Thymus (tissue), 11 donors: ENCODE data around the gene FMNL2. TPM values are rescaled to one million over a fixed set of nuclear protein-coding genes. Genes with fewer than 3 reads are reported as not detected.

Experiments
- DNase-seq, 9 donors: peaks; one replicate each; pipeline ENCODE4 v3.0.0-alpha.2; 2013; ENCODE audit warnings: low spot score in 9 of 9, low read depth in 6 of 9, missing footprints in 1 of 9
- H3K27ac ChIP-seq, 2 donors: one replicate each; pipeline ENCODE4 v1.5.1; 2013; ENCODE audit warnings: control low read depth in 1 of 2, low read depth in 1 of 2, low read length in 1 of 2, mild to moderate bottlenecking in 1 of 2, moderate library complexity in 1 of 2
- H3K27me3 ChIP-seq, 2 donors: one replicate each; pipeline ENCODE4 v1.5.1; 2013; ENCODE audit warnings: low read length in 1 of 2; ENCODE audit not compliant: control insufficient read depth in 2 of 2, insufficient read depth in 1 of 2
- H3K36me3 ChIP-seq, 2 donors: one replicate each; pipeline ENCODE4 v1.5.1; 2013; ENCODE audit warnings: low read length in 1 of 2, mild to moderate bottlenecking in 1 of 2, moderate library complexity in 1 of 2; ENCODE audit not compliant: control insufficient read depth in 2 of 2, insufficient read depth in 2 of 2
- H3K4me1 ChIP-seq, 2 donors: one replicate each; pipeline ENCODE4 v1.5.1; 2013; ENCODE audit warnings: low read length in 2 of 2; ENCODE audit not compliant: control insufficient read depth in 2 of 2, insufficient read depth in 2 of 2
- H3K4me3 ChIP-seq, 2 donors: one replicate each; pipeline ENCODE4 v1.5.1; 2013; ENCODE audit warnings: low read length in 2 of 2, control low read depth in 1 of 2, mild to moderate bottlenecking in 1 of 2
- H3K9me3 ChIP-seq, 2 donors: one replicate each; pipeline ENCODE4 v1.5.1; 2013; ENCODE audit warnings: low read length in 1 of 2, mild to moderate bottlenecking in 1 of 2; ENCODE audit not compliant: control insufficient read depth in 2 of 2, insufficient read depth in 1 of 2
- WGBS: extraction: QIAGEN DNeasy Blood & Tissue Kit; methylation state at CpG from one replicate; pipeline ENCODE4 v1.1.7; 2013; 5-methylcytosine and 5-hydroxymethylcytosine counted together
- polyA plus RNA-seq: library from polyadenylated mRNA; stranded (reverse); fragments of 200-250 nt; gene quantifications from one replicate; pipeline ENCODE4 v1.2.3, GENCODE V29; 2013
- total RNA-seq: library from RNA; stranded (reverse); fragments of 120-200 nt; gene quantifications from one replicate; pipeline ENCODE4 v1.2.4, GENCODE V29; 2013
- donor health status: healthy.

FMNL2 gene
- total and polyA plus RNA-seq, 2 donors, result 18.9 to 61.3 TPM

- peaks cover 0 to 11% of the 10 kb centered on the region in 2 donors for H3K4me1 ChIP-seq
- H3K9me3 ChIP-seq, result no peaks in the 10 kb centered on the region
- H3K27ac ChIP-seq, result peak overlapping the region in 1 of 2 donors; percentile 19
- H3K36me3 ChIP-seq, result no peaks in the 10 kb centered on the region
- H3K27me3 ChIP-seq, result no peaks in the 10 kb centered on the region
- no peak overlapping the region for H3K4me3 ChIP-seq
- WGBS, result 98% methylated on average over 2 of the region's 2 CpGs
- DNase-seq, result no peak
Measured at GRCh38 chr2:152544638-152545037, 209.7 kb downstream of the FMNL2 start.

DNA sequence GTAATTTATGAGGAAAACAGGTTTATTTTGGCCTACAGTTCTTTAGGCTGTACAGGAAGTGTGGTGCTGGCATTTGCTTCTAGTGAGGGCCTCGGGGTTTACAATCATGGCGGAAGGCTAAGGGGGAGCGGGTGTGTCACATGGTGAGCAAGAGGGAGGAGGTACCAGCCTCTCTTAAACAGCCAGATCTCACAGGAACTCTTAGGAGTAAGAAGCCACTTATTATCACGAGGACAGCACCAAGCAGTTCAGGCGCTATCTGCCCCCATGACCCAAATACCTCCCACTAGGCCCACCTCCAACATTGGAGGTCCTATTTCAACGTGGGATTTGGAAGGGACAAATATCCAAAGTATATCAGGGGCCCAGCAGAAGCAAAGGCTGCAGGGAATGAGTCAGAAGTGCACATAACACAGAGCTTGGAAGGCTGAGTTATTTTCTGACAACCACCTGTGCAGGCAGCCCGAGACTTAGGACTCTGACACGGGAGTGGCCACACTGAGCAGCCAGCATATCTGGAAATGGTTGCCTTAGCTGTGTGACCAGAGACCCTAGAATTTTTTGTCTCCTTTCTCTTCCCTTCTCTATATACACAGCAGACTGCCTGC is 211.4 kb downstream of the FMNL2 start:
- H3K27ac ChIP-seq, result no peak overlapping the region
- H3K4me1 ChIP-seq, result peaks cover 0 to 11% of the 10 kb centered on the region in 2 donors
- no peak for DNase-seq
- H3K27me3 ChIP-seq, result no peaks in the 10 kb centered on the region
- 92% methylated on average over 8 of the region's 8 CpGs for WGBS
- H3K4me3 ChIP-seq, result no peak overlapping the region
- H3K9me3 ChIP-seq, result no peaks in the 10 kb centered on the region
- no peaks in the 10 kb centered on the region for H3K36me3 ChIP-seq

- WGBS, result 97% methylated on average over 8 of the region's 8 CpGs
- H3K4me3 ChIP-seq, result no peak overlapping the region
- H3K9me3 ChIP-seq, result no peaks in the 10 kb centered on the region
- H3K36me3 ChIP-seq, result no peaks in the 10 kb centered on the region
- no peaks in the 10 kb centered on the region for H3K27me3 ChIP-seq
- peaks cover 0 to 4% of the 10 kb centered on the region in 2 donors for H3K4me1 ChIP-seq
- DNase-seq, result no peak
- H3K27ac ChIP-seq, result no peak overlapping the region
Measured at GRCh38 chr2:152548111-152548875, 213.3 kb downstream of the FMNL2 start.

GRCh38 chr2:152548996-152549395 is 214.0 kb downstream of the FMNL2 start:
- Histone ChIP-seq H3K36me3 (no peaks in the 10 kb centered on the region), H3K4me1 (peaks cover 0 to 3% of the 10 kb centered on the region in 2 donors), H3K9me3 (no peaks in the 10 kb centered on the region), H3K27ac (no peak overlapping the region), H3K4me3 (no peak overlapping the region), H3K27me3 (no peaks in the 10 kb centered on the region)
- no peak for DNase-seq
- WGBS, result over 99% methylated on average over 3 of the region's 3 CpGs

DNA sequence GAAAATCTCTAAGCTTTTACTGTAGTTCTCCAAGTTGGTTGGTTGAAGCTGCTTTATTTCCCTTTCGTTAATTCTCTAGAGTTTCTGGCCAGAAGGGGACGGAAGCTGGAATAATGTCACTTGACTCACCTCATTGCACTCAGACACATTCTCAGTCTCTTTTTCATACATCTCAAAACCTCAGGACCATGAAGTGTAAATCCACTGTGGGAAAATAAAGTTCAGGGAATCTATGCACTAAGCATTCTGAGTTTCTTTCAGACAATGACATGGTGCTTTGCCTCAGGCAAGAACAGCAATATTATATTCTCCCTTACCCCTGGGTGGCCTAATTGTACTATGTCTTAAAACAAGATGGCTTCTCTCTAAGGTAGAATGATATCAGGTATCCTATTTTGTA is 214.4 kb downstream of the FMNL2 start:
- H3K36me3 ChIP-seq, result no peaks in the 10 kb centered on the region
- no peak overlapping the region for H3K27ac ChIP-seq
- H3K4me3 ChIP-seq, result no peak overlapping the region
- H3K9me3 ChIP-seq, result no peaks in the 10 kb centered on the region
- H3K27me3 ChIP-seq, result no peaks in the 10 kb centered on the region
- WGBS, result 94% methylated on average over 2 of the region's 2 CpGs
- DNase-seq, result no peak
- H3K4me1 ChIP-seq, result peaks cover 0 to 3% of the 10 kb centered on the region in 2 donors

- H3K36me3 ChIP-seq, result no peaks in the 10 kb centered on the region
- H3K9me3 ChIP-seq, result no peaks in the 10 kb centered on the region
- no peaks in the 10 kb centered on the region for H3K27me3 ChIP-seq
- 87% methylated on average over 2 of the region's 2 CpGs for WGBS
- H3K4me3 ChIP-seq, result no peak overlapping the region
- DNase-seq, result no peak
- no peak overlapping the region for H3K27ac ChIP-seq
- no peaks in the 10 kb centered on the region for H3K4me1 ChIP-seq
Measured at GRCh38 chr2:152550386-152550785, 215.4 kb downstream of the FMNL2 start.

GRCh38 chr2:152552888-152553287 is 217.9 kb downstream of the FMNL2 start:
- 89% methylated on average over 1 of the region's 1 CpG for WGBS
- no peak for DNase-seq
- Histone ChIP-seq H3K27ac (no peak overlapping the region), H3K4me1 (peaks cover 0 to 3% of the 10 kb centered on the region in 2 donors), H3K4me3 (no peak overlapping the region), H3K36me3 (no peaks in the 10 kb centered on the region), H3K9me3 (no peaks in the 10 kb centered on the region), H3K27me3 (no peaks in the 10 kb centered on the region)

DNA sequence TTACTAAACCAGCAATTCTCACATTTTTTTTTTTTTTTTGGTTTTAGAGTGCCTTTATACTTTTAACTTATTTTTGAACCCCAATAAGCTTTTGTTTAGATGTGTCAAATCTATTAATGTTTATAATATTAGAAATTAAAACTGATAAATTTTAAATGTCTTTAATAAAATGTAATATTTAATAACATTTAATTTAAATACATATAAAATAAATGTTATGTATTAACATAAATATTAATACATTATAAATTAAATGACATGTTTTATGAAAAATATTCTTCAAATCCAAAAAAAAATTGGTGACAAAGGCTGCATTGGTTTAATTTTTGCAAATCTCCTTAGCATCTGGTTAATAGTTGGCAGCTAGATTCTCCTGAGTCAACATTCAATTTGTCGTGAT is 218.5 kb downstream of the FMNL2 start:
- H3K27ac ChIP-seq, result no peak overlapping the region
- no peaks in the 10 kb centered on the region for H3K27me3 ChIP-seq
- DNase-seq, result no peak
- 100% methylated on average over 1 of the region's 1 CpG for WGBS
- H3K36me3 ChIP-seq, result no peaks in the 10 kb centered on the region
- H3K9me3 ChIP-seq, result no peaks in the 10 kb centered on the region
- H3K4me1 ChIP-seq, result peaks cover 0 to 3% of the 10 kb centered on the region in 2 donors
- H3K4me3 ChIP-seq, result no peak overlapping the region

- Histone ChIP-seq H3K36me3 (no peaks in the 10 kb centered on the region), H3K9me3 (no peaks in the 10 kb centered on the region), H3K4me3 (no peak overlapping the region), H3K27ac (no peak overlapping the region), H3K4me1 (peaks cover 0 to 3% of the 10 kb centered on the region in 2 donors), H3K27me3 (no peaks in the 10 kb centered on the region)
- no peak for DNase-seq
- 96% methylated on average over 2 of the region's 2 CpGs for WGBS
Measured at GRCh38 chr2:152555048-152555447, 220.1 kb downstream of the FMNL2 start.
